Neural progenitor cell (in vitro differentiated cells): ENCODE results near the gene TMEM121.

Experiments
- CTCF ChIP-seq: fragments of 200-600 bp; sonication (generic); IDR thresholded peaks from 2 replicates; pipeline ENCODE4 v1.5.1; 2017; ENCODE audit warnings: antibody characterized with exemption, mild to moderate bottlenecking
- EZH2phosphoT487 ChIP-seq: fragments of 200-600 bp; sonication (generic); IDR thresholded peaks from 2 replicates; pipeline ENCODE4 v1.6.1; 2017; ENCODE audit warnings: antibody characterized with exemption

DNA sequence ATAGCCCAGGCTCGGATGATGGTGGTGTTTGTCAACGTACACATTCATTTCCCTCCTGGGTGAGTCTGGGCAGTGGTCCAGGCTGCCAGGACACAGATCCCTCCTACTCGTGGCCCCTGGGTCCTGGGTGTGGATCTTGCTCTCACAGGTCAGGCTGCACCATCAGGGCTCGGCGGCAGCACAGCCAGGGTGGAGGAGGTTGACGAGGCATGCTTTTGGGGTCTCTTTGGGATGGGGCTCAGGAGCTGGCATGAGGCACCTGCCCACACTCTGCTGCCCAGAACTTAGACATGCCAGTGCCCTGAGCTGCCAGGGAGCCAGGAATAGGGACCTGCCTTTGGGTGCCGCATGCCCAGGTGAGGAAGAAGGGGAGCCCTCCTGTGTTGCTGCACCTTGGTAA, 9.7 kb downstream of the TMEM121 start:
- TF ChIP-seq CTCF (no peak), EZH2phosphoT487 (no peak)
